ENCODE measurements around the gene ZNF14. TPM values are rescaled to one million over a fixed set of nuclear protein-coding genes. Genes with fewer than 3 reads are reported as not detected.
A peak's percentile ranks its signal among the peaks of the same experiment; 100 is the strongest.

Gene ZNF14
- polyA plus RNA-seq, 2 of the 4 experiments (the other 2 are of a cell fraction) = 1.6 to 2.8 TPM

GRCh38 chr19:19674315-19674714 lies 58.6 kb downstream of the ZNF14 start:
- TF ChIP-seq GATA3 (IDR thresholded peaks at IDR 0.05; ENCODE audit: borderline replicate concordance) = no peak
- no peak for TF ChIP-seq EHF (CRISPR knock-in tag; IDR thresholded peaks at IDR 0.05)
- no peak for TF ChIP-seq FOSL2 (IDR thresholded peaks at IDR 0.05)
- TF ChIP-seq FOSL2 (CRISPR knock-in tag; IDR thresholded peaks at IDR 0.05) = no peak
- no peak for TF ChIP-seq ZFP36 (IDR thresholded peaks at IDR 0.05; ENCODE audit: borderline replicate concordance, partially characterized antibody)
- no peak for TF ChIP-seq JUNB (IDR thresholded peaks at IDR 0.05)
- no peak for TF ChIP-seq KDM5A (IDR thresholded peaks at IDR 0.05)
- no peak for TF ChIP-seq EHMT2 (IDR thresholded peaks at IDR 0.05; ENCODE audit: low read depth)
- TF ChIP-seq ESRRA (IDR thresholded peaks at IDR 0.05; ENCODE audit: borderline replicate concordance, low read length) = no peak
- TF ChIP-seq HOXB5 (CRISPR knock-in tag; IDR thresholded peaks at IDR 0.05) = no peak
- TF ChIP-seq BHLHE40 (IDR thresholded peaks at IDR 0.05; ENCODE audit: low read depth, low read length) = no peak
- TF ChIP-seq HES2 (IDR thresholded peaks at IDR 0.05) = no peak
- TF ChIP-seq EP300 (IDR thresholded peaks at IDR 0.05) = no peak
- no peak for TF ChIP-seq CHD4 (IDR thresholded peaks at IDR 0.05; ENCODE audit: borderline replicate concordance)
- TF ChIP-seq SMC3 (IDR thresholded peaks at IDR 0.05) = no peak
- no peak for TF ChIP-seq FOXS1 (CRISPR knock-in tag; IDR thresholded peaks at IDR 0.05)
- no peak for TF ChIP-seq HEYL (CRISPR knock-in tag; IDR thresholded peaks at IDR 0.05)
- H3K9me3 ChIP-seq = peaks cover 51% of the 10 kb centered on the region
- 90% methylated on average over 6 of the region's 6 CpGs for WGBS (ENCODE audit: missing lambda C conversion rate)

GRCh38 chr19:19672816-19673215 lies 60.1 kb downstream of the ZNF14 start:
- POLR2A ChIA-PET = no interaction called here
- 93% methylated on average over 3 of the region's 3 CpGs for WGBS (ENCODE audit: missing lambda C conversion rate)

More at GRCh38 chr19:19674315-19674714, 58.6 kb downstream of the ZNF14 start:
- no peak for ATAC-seq
- H3K4me3 ChIP-seq = no peak overlapping the region
- ChIA-PET CTCF (no interaction called here), POLR2A (no interaction called here)
- FAIRE-seq = no peak
- no peak for DNase-seq (ENCODE audit: low read depth in 1 of 2, low spot score in 1 of 2)
- no peak overlapping the region for H3K27ac ChIP-seq
- H3K4me1 ChIP-seq = peaks cover 4% of the 10 kb centered on the region; the same call in 1 of the 3 replicates
- H3K4me2 ChIP-seq = no peak overlapping the region

GRCh38 chr19:19670070-19670551 lies 62.8 kb downstream of the ZNF14 start:
- 76% methylated on average over 6 of the region's 10 CpGs for WGBS (ENCODE audit: missing lambda C conversion rate)
- FAIRE-seq = no peak
- POLR2A ChIA-PET = no interaction called here
- ATAC-seq = no peak
- Histone ChIP-seq H3K9me3 (peaks cover 14% of the 10 kb centered on the region; the same call in 2 of the 3 replicates), H3K27ac (no peak overlapping the region), H3K4me1 (peaks cover 4% of the 10 kb centered on the region; the same call in 1 of the 3 replicates), H3K4me3 (no peak overlapping the region), H3K4me2 (peak overlapping the region; percentile 85)
- CTCF ChIA-PET = interaction anchor here (0.6 kb wide), 1 partner anchor 143 kb away, joined by 3 read pairs; no protein-coding TSS in a partner anchor
- DNase-seq (ENCODE audit: low read depth in 1 of 2, low spot score in 1 of 2) = no peak
- TF ChIP-seq EHF (CRISPR knock-in tag; IDR thresholded peaks at IDR 0.05) (no peak), ZSCAN20 (CRISPR knock-in tag; IDR thresholded peaks at IDR 0.05) (no peak), MYC (IDR thresholded peaks at IDR 0.05; ENCODE audit: borderline replicate concordance, low read length) (no peak), CBX8 (IDR thresholded peaks at IDR 0.05) (no peak), HDAC2 (IDR thresholded peaks at IDR 0.05) (no peak), HOXA7 (CRISPR knock-in tag; IDR thresholded peaks at IDR 0.05) (no peak), NFE2L2 (conservative IDR thresholded peaks at IDR 0.05; ENCODE audit: low read length) (no peak), NPAS2 (CRISPR knock-in tag; IDR thresholded peaks at IDR 0.05; ENCODE audit: borderline replicate concordance) (no peak)

More at GRCh38 chr19:19672816-19673215, 60.1 kb downstream of the ZNF14 start:
- Histone ChIP-seq H3K9me3 (peaks cover 36% of the 10 kb centered on the region), H3K27ac (no peak overlapping the region), H3K4me2 (no peak overlapping the region), H3K4me3 (no peak overlapping the region), H3K4me1 (peaks cover 4% of the 10 kb centered on the region; the same call in 1 of the 3 replicates)
- CTCF ChIA-PET = no interaction called here
- DNase-seq (ENCODE audit: low read depth in 1 of 2, low spot score in 1 of 2) = no peak
- no peak for ATAC-seq
- FAIRE-seq = no peak
- TF ChIP-seq HES2 (IDR thresholded peaks at IDR 0.05) (no peak), RFX5 (IDR thresholded peaks at IDR 0.05) (no peak), KDM1A (IDR thresholded peaks at IDR 0.05; ENCODE audit: low read depth) (no peak), RCOR1 (IDR thresholded peaks at IDR 0.05; ENCODE audit: low read depth, low read length) (no peak), NFE2L2 (conservative IDR thresholded peaks at IDR 0.05; ENCODE audit: low read length) (no peak), ESRRA (IDR thresholded peaks at IDR 0.05; ENCODE audit: borderline replicate concordance, low read length) (no peak), CEBPB (IDR thresholded peaks at IDR 0.05) (no peak), BHLHE40 (IDR thresholded peaks at IDR 0.05; ENCODE audit: low read depth, low read length) (no peak), ZNF302 (CRISPR knock-in tag; IDR thresholded peaks at IDR 0.05) (no peak), RNF2 (IDR thresholded peaks at IDR 0.05; ENCODE audit: borderline replicate concordance, low read depth) (no peak), JUN (IDR thresholded peaks at IDR 0.05) (no peak), RAD21 (conservative IDR thresholded peaks at IDR 0.05 in 1 of 2, IDR thresholded peaks at IDR 0.05 in 1 of 2) (no peak)
